Gastrocnemius medialis (tissue), 4 donors: Measurements from ENCODE around the gene IGF2BP2. TPM values are rescaled to one million over a fixed set of nuclear protein-coding genes. Genes with fewer than 3 reads are reported as not detected.

Experiments used
- ATAC-seq, 2 donors: fragments of 150-250 bp; one replicate each; pipeline ENCODE4 v1.9.1; 2016
- DNase-seq, 2 donors: peaks; one replicate each; pipeline ENCODE4 v3.0.0-alpha.2; 2019
- H3K27ac ChIP-seq, 4 donors: fragments of 200-600 bp; sonication (generic); 1 replicate in 1 of 4; 2 replicates in 3 of 4; pipeline ENCODE4 v1.5.1; 2016 to 2018; ENCODE audit warnings: mild to moderate bottlenecking in 2 of 4, moderate library complexity in 1 of 4
- H3K27me3 ChIP-seq, 3 donors: fragments of 200-600 bp; sonication (generic) in 2 of 3; 1 replicate in 1 of 3; 2 replicates in 2 of 3; pipeline versions ENCODE4 v1.5.1 to v1.6.0; 2016 to 2019; ENCODE audit warnings: mild to moderate bottlenecking in 1 of 3, moderate library complexity in 1 of 3
- H3K36me3 ChIP-seq, 2 donors: fragments of 200-600 bp; sonication (generic) in 1 of 2; one replicate each; pipeline ENCODE4 v1.5.1; 2017 to 2018
- H3K4me1 ChIP-seq, 2 donors: fragments of 200-600 bp; sonication (generic) in 1 of 2; one replicate each; pipeline ENCODE4 v1.5.1; 2016 to 2017; ENCODE audit warnings: mild to moderate bottlenecking in 2 of 2
- H3K4me3 ChIP-seq, 4 donors: fragments of 200-600 bp; sonication (generic) in 3 of 4; 1 replicate in 1 of 4; 2 replicates in 3 of 4; pipeline ENCODE4 v1.5.1; 2016 to 2019; ENCODE audit warnings: mild to moderate bottlenecking in 2 of 4
- H3K9me3 ChIP-seq, 3 donors: fragments of 200-600 bp; sonication (generic) in 2 of 3; 1 replicate in 1 of 3; 2 replicates in 2 of 3; pipeline ENCODE4 v1.5.1; 2016 to 2019
- POLR2A ChIP-seq, 2 donors: fragments of 450-650 bp; IDR thresholded peaks; one replicate each; pipeline ENCODE4 v1.6.1; 2017; ENCODE audit warnings: antibody characterized with exemption in 2 of 2, mild to moderate bottlenecking in 2 of 2, moderate library complexity in 2 of 2
- in situ Hi-C, 4 donors: fragments of 200-750 bp; cut with MboI; loops; one replicate each; pipeline versions ENCODE4 v1.15.0 to v1.8.0; 2017; ENCODE audit warnings: low sequenced_read_pairs in 4 of 4
- intact Hi-C: fragments of 100-400 bp; cut with DNase I; formaldehyde crosslinking; loops from one replicate; pipeline ENCODE4 v1.15.1; 2023; ENCODE audit warnings: low total_unique reads
- total RNA-seq, 4 donors: library from RNA; depleted of rRNA; stranded (reverse); fragments of >200 nt; gene quantifications; one replicate each; pipeline versions ENCODE4 v1.1.0 to v1.2.3, GENCODE V29; 2016
- TF ChIP-seq, protein P1 (sequence below), 5 experiments: fragments of 450-650 bp in 3 of 5; fragments of 200-600 bp in 2 of 5; sonication (generic) in 2 of 5; IDR thresholded peaks in 4 of 5; conservative IDR thresholded peaks in 1 of 5; 1 replicate in 4 of 5; 2 replicates in 1 of 5; pipeline ENCODE4 v1.5.1; 2016 to 2019; ENCODE audit warnings: antibody characterized with exemption in 5 of 5, mild to moderate bottlenecking in 3 of 5, moderate library complexity in 3 of 5

IGF2BP2 gene
- total RNA-seq, 4 donors from 2014 or later, result 0.97 to 6.3 (median 1.7) TPM

DNA sequence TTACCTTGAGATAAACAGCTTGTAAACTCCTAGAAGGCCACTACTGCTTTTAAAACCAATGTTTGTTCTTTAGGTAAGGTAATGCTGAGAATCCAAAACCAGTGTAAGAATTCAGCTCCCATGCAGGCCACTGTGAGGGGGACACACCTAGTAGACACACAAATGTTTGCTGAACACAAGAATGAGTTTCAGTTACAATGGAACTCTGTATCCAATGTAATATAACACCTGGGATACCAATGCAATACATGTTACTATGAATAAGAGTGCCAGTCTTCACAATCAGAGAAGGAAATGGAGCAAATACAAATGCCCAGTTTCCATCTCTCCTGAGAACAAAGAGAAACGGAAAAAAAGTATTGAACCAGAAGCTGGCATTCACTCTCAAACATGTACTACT lies 65.9 kb downstream of the IGF2BP2 start:
- peak overlapping the region; percentile 24 to 75 (median 52) for H3K27ac ChIP-seq
- no peak for DNase-seq
- peak; percentile 68 to 74 for ATAC-seq
- peaks cover 19 to 25% of the 10 kb centered on the region in 2 donors for H3K4me1 ChIP-seq
- TF ChIP-seq POLR2A (IDR thresholded peaks at IDR 0.05), result no peak
- TF ChIP-seq, protein P1, sequence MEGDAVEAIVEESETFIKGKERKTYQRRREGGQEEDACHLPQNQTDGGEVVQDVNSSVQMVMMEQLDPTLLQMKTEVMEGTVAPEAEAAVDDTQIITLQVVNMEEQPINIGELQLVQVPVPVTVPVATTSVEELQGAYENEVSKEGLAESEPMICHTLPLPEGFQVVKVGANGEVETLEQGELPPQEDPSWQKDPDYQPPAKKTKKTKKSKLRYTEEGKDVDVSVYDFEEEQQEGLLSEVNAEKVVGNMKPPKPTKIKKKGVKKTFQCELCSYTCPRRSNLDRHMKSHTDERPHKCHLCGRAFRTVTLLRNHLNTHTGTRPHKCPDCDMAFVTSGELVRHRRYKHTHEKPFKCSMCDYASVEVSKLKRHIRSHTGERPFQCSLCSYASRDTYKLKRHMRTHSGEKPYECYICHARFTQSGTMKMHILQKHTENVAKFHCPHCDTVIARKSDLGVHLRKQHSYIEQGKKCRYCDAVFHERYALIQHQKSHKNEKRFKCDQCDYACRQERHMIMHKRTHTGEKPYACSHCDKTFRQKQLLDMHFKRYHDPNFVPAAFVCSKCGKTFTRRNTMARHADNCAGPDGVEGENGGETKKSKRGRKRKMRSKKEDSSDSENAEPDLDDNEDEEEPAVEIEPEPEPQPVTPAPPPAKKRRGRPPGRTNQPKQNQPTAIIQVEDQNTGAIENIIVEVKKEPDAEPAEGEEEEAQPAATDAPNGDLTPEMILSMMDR (IDR thresholded peaks at IDR 0.05 in 4 of 5, conservative IDR thresholded peaks at IDR 0.05 in 1 of 5), result no peak
- no peaks in the 10 kb centered on the region for H3K9me3 ChIP-seq
- no peaks in the 10 kb centered on the region for H3K36me3 ChIP-seq
- no peaks in the 10 kb centered on the region for H3K27me3 ChIP-seq
- H3K4me3 ChIP-seq, result peak overlapping the region in 1 of 4 donors; percentile 1
- intact Hi-C loops (no loop called here), in situ Hi-C loops (no loop called here)

DNA sequence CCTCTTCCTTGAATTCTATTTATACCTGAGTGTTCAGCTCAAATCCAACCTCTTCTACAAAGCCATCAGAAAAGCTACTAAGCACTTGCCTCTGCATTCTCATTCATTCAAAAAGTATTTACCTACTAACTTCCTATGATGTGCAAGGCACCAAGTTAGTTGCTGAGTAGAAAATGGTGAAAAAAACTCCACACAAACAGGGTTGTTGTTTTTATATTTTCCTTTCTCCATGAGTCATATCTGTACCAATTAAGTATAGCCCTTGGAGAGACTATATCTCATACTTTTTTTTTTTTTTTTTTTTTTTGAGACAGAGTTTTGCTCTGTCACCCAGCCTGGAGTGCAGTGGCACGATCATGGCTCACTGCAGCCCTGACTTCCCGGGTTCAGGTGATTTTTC lies 67.7 kb downstream of the IGF2BP2 start:
- H3K27me3 ChIP-seq, result no peaks in the 10 kb centered on the region
- ATAC-seq (no peak), DNase-seq (no peak)
- H3K4me3 ChIP-seq, result no peak overlapping the region
- no peak for TF ChIP-seq POLR2A (IDR thresholded peaks at IDR 0.05)
- TF ChIP-seq, protein P1 (IDR thresholded peaks at IDR 0.05 in 4 of 5, conservative IDR thresholded peaks at IDR 0.05 in 1 of 5), result no peak
- H3K27ac ChIP-seq, result no peak overlapping the region
- H3K4me1 ChIP-seq, result peaks cover 19 to 22% of the 10 kb centered on the region in 2 donors
- H3K36me3 ChIP-seq, result no peaks in the 10 kb centered on the region
- H3K9me3 ChIP-seq, result no peaks in the 10 kb centered on the region
- in situ Hi-C loops, result no loop called here
- intact Hi-C loops, result no loop called here

GRCh38 chr3:185756477-185756876 lies 68.4 kb downstream of the IGF2BP2 start:
- TF ChIP-seq, protein P1 (IDR thresholded peaks at IDR 0.05 in 4 of 5, conservative IDR thresholded peaks at IDR 0.05 in 1 of 5), result no peak
- no peaks in the 10 kb centered on the region for H3K9me3 ChIP-seq
- H3K4me1 ChIP-seq, result peaks cover 19 to 22% of the 10 kb centered on the region in 2 donors
- no peaks in the 10 kb centered on the region for H3K36me3 ChIP-seq
- no peaks in the 10 kb centered on the region for H3K27me3 ChIP-seq
- in situ Hi-C loops, result no loop called here
- intact Hi-C loops, result no loop called here
- no peak for DNase-seq
- no peak overlapping the region for H3K4me3 ChIP-seq
- ATAC-seq, result no peak
- H3K27ac ChIP-seq, result no peak overlapping the region

GRCh38 chr3:185754920-185755319 lies 69.9 kb downstream of the IGF2BP2 start:
- TF ChIP-seq, protein P1 (IDR thresholded peaks at IDR 0.05 in 4 of 5, conservative IDR thresholded peaks at IDR 0.05 in 1 of 5), result no peak
- TF ChIP-seq POLR2A (IDR thresholded peaks at IDR 0.05), result no peak
- DNase-seq, result no peak
- in situ Hi-C loops, result no loop called here
- H3K4me1 ChIP-seq, result peaks cover 12 to 13% of the 10 kb centered on the region in 2 donors
- H3K27me3 ChIP-seq, result no peaks in the 10 kb centered on the region
- intact Hi-C loops, result no loop called here
- no peaks in the 10 kb centered on the region for H3K36me3 ChIP-seq
- no peak overlapping the region for H3K27ac ChIP-seq
- no peak overlapping the region for H3K4me3 ChIP-seq
- H3K9me3 ChIP-seq, result no peaks in the 10 kb centered on the region
- no peak for ATAC-seq

DNA sequence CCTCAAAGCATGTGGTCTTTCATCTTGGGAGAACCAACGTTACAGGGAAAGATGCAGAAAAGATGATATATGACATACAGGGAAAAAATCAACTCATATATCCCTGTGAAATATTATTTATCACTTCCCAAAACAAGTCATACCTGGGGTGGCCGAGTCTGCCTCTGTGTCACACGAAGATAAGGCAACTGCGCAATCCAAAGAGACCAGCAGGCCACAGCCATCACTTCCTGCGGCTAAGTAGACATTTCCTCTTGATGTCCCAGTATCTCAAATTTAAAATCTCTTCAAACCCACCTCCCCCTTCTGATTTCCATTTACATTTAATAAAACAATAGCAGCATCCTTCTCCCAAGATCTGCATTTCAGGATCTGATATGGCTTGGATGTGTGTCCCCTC lies 71.5 kb downstream of the IGF2BP2 start:
- no peaks in the 10 kb centered on the region for H3K36me3 ChIP-seq
- DNase-seq (no peak), ATAC-seq (no peak)
- no peaks in the 10 kb centered on the region for H3K27me3 ChIP-seq
- in situ Hi-C loops (no loop called here), intact Hi-C loops (no loop called here)
- peaks cover 0 to 3% of the 10 kb centered on the region in 2 donors for H3K4me1 ChIP-seq
- H3K9me3 ChIP-seq, result no peaks in the 10 kb centered on the region
- H3K27ac ChIP-seq, result no peak overlapping the region
- H3K4me3 ChIP-seq, result no peak overlapping the region
- no peak for TF ChIP-seq POLR2A (IDR thresholded peaks at IDR 0.05)
- TF ChIP-seq, protein P1 (IDR thresholded peaks at IDR 0.05 in 4 of 5, conservative IDR thresholded peaks at IDR 0.05 in 1 of 5), result no peak
